Measurements from ENCODE around the gene PPP2R5E. TPM values are rescaled to one million over a fixed set of nuclear protein-coding genes. Genes with fewer than 3 reads are reported as not detected.
A peak's percentile ranks its signal among the peaks of the same experiment; 100 is the strongest.

The PPP2R5E gene
- total RNA-seq, 2 experiments from 2014 or later, result 30.0 to 32.5 TPM

DNA sequence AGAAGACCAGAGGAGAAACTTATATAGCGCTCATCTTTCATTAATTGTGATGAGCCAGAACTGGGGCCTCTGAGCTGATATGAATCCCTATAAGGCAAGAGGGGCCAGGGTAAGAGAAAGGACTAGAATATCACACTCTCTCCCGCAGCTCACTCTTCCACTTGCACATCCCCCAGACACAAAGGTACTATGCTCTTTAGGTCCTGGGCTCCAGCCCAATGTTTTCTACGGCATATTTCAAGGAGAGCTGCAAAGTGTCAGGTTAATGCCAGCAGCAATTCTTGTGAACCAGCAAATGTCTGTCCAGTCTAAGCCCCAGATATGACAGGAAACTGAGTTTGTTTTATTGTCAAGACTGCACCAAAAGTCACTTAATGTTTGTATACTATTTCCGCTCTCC, 29.4 kb downstream of the PPP2R5E start:
- peaks cover 52% of the 10 kb centered on the region for H3K4me1 Mint-ChIP-seq (ENCODE audit: low read depth)
- H3K9me3 Mint-ChIP-seq, result no peaks in the 10 kb centered on the region
- peaks cover 5% of the 10 kb centered on the region for H3K36me3 Mint-ChIP-seq (ENCODE audit: low read depth)
- intact Hi-C loops (cut with micrococcal nuclease), result no loop called here
- H3K27ac Mint-ChIP-seq, result no peak overlapping the region
- H3K27me3 Mint-ChIP-seq (ENCODE audit: low read depth), result no peaks in the 10 kb centered on the region
- H3K4me3 Mint-ChIP-seq, result no peak overlapping the region
- no peak for DNase-seq
- CTCF ChIA-PET, result interaction anchor here (0.8 kb wide), 1 partner anchor 89 kb away, joined by 3 read pairs; no protein-coding TSS in a partner anchor

DNA sequence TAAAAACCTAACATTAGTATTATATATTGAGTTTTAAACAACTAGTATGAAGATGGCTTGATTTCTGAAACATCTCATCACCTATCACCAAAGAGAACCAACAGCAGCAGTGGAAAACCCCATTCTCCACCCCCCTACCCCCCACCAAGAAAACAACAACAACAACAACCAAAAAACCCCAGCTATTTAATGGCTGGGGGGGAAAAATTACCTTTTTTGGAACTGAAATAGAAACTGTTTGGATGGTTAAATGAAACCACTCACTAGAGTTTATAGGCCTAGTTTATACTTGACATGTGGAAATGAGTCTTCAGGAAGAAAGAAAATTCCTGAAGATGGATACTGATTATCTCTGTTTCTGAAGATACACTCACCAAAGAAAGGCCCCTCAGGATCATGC, 30.3 kb downstream of the PPP2R5E start:
- CTCF ChIA-PET, result interaction anchor here (0.9 kb wide), 1 partner anchor 19 kb away, joined by 3 read pairs; no protein-coding TSS in a partner anchor
- peaks cover 60% of the 10 kb centered on the region for H3K4me1 Mint-ChIP-seq (ENCODE audit: low read depth)
- no peaks in the 10 kb centered on the region for H3K27me3 Mint-ChIP-seq (ENCODE audit: low read depth)
- H3K9me3 Mint-ChIP-seq, result no peaks in the 10 kb centered on the region
- DNase-seq, result no peak
- peaks cover 6% of the 10 kb centered on the region for H3K36me3 Mint-ChIP-seq (ENCODE audit: low read depth)
- intact Hi-C loops (cut with micrococcal nuclease), result no loop called here
- no peak overlapping the region for H3K4me3 Mint-ChIP-seq
- H3K27ac Mint-ChIP-seq, result no peak overlapping the region

DNA sequence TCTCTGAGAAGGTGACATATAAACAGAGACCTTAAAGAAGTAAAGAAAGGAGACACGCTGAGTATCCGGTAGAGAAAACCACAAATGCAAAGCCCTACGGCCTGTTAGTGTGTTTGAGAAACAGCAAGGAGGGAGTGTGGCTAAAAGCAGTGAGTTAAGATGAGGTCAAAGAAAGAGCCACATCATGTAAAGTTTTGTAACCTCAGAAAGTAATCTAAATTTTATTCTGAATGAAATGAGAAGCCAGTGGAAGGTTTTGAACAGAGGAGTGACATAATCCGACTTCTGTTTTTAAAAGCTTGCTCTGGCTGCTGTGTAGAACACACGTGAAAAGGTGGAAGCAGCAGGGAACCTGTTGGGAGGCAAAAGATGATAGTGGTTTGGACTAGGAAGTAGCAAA, 32.6 kb downstream of the PPP2R5E start:
- Mint-ChIP-seq H3K4me3 (no peak overlapping the region), H3K27ac (peak overlapping the region; percentile 20), H3K36me3 (ENCODE audit: low read depth) (peaks cover 6% of the 10 kb centered on the region), H3K27me3 (ENCODE audit: low read depth) (no peaks in the 10 kb centered on the region), H3K9me3 (no peaks in the 10 kb centered on the region), H3K4me1 (ENCODE audit: low read depth) (peaks cover 56% of the 10 kb centered on the region)
- CTCF ChIA-PET, result no interaction called here
- peak; percentile 14 for DNase-seq
- intact Hi-C loops (cut with micrococcal nuclease), result loop anchor here (2.0 kb wide), 2 partner anchors 32 kb away; partner anchors contain the start of gene PPP2R5E

DNA sequence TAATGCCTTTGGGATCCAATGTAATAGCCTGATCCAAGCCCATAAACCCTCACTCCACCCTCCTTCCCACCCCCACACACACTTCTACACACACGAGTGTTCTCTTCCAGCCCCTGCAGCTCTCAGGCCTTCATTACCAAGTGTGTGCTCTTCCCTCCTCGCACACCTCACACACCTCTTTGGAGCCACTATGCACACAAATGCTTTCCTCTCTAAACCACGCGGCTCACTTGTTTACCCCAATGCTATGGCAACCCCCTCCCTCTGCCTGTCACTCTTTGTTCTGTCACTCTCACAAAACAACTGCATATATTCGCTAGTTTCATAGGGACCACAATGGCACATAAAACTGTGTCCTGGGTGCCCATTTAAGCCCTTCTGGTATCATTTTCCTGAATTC, 35.1 kb downstream of the PPP2R5E start:
- Mint-ChIP-seq H3K36me3 (ENCODE audit: low read depth) (peaks cover 6% of the 10 kb centered on the region), H3K4me1 (ENCODE audit: low read depth) (peaks cover 50% of the 10 kb centered on the region), H3K9me3 (no peaks in the 10 kb centered on the region), H3K27ac (no peak overlapping the region), H3K4me3 (no peak overlapping the region), H3K27me3 (ENCODE audit: low read depth) (no peaks in the 10 kb centered on the region)
- no peak for DNase-seq
- intact Hi-C loops (cut with micrococcal nuclease), result no loop called here
- CTCF ChIA-PET, result no interaction called here

DNA sequence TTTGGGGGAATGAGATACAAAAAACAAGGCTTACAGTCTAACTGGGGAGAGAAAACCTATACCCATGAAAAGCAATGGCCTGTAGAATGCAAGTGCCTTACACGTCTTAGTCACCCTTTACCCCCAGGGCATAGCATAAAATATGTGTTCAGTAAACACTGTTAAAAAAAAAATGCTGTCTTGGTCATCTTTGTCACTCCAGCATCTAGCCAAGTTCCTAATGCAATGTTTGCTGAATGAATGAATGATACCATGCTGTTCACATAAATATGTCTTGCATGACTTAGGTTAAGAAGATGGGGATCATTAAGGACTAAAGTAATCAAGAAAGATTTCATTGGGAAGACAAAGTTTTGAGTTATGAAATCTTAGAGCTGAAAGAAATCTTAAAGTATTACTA, 38.5 kb downstream of the PPP2R5E start:
- H3K27ac Mint-ChIP-seq, result no peak overlapping the region
- H3K36me3 Mint-ChIP-seq (ENCODE audit: low read depth), result peaks cover 5% of the 10 kb centered on the region
- no peak for DNase-seq
- peaks cover 32% of the 10 kb centered on the region for H3K4me1 Mint-ChIP-seq (ENCODE audit: low read depth)
- H3K9me3 Mint-ChIP-seq, result no peaks in the 10 kb centered on the region
- H3K4me3 Mint-ChIP-seq, result no peak overlapping the region
- H3K27me3 Mint-ChIP-seq (ENCODE audit: low read depth), result no peaks in the 10 kb centered on the region
- intact Hi-C loops (cut with micrococcal nuclease), result no loop called here
- CTCF ChIA-PET, result no interaction called here

DNA sequence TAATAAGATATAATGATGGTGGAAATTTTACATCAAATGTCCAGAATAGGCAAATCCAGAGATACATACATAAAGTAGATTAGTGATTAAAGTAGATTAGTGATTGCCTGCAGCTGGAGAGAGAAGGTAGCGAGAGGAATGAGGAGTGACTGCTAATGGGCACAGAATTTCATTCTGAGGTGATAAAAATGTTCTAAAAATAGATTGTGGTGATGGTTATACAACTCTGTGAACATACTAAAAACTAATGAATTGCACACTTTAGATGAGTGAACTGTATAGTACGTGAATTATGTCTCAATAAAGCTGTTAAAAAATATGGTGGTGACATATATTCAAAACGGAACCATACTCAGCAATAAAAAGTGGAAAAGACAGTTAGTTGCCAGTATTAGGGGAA, 41.7 kb downstream of the PPP2R5E start:
- CTCF ChIA-PET, result no interaction called here
- no peak overlapping the region for H3K4me3 Mint-ChIP-seq
- H3K27me3 Mint-ChIP-seq (ENCODE audit: low read depth), result no peaks in the 10 kb centered on the region
- H3K36me3 Mint-ChIP-seq (ENCODE audit: low read depth), result peaks cover 2% of the 10 kb centered on the region
- H3K9me3 Mint-ChIP-seq, result no peaks in the 10 kb centered on the region
- no peak overlapping the region for H3K27ac Mint-ChIP-seq
- intact Hi-C loops (cut with micrococcal nuclease), result no loop called here
- peaks cover 29% of the 10 kb centered on the region for H3K4me1 Mint-ChIP-seq (ENCODE audit: low read depth)
- no peak for DNase-seq

DNA sequence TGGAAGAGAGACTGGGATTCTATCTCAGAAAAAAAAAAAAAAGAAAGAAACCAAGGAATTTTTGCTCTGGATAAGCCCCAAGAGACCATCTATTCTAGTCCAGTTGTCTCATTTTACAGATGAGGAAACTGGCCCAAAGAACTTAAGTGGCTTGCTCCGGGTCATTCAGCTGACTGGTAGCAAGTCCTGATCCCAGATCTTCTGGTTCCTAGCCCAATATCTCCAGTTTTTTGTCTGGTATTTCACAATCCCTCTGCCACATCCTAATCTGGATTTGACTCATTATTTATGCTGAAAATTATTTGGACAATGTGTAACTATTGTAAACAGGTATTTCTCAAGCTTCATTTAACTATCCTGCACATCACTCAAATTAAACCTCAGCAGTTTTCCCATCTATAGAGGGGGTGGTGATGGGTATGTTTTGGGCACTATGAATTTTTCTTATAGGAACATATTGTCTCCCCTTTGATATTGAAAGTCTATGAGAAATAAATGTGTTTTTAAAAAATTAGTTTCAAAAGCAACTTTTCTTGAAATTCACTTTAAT, 43.4 kb downstream of the PPP2R5E start:
- H3K9me3 Mint-ChIP-seq, result no peaks in the 10 kb centered on the region
- DNase-seq, result no peak
- no peaks in the 10 kb centered on the region for H3K27me3 Mint-ChIP-seq (ENCODE audit: low read depth)
- peaks cover 2% of the 10 kb centered on the region for H3K36me3 Mint-ChIP-seq (ENCODE audit: low read depth)
- H3K27ac Mint-ChIP-seq, result no peak overlapping the region
- peaks cover 22% of the 10 kb centered on the region for H3K4me1 Mint-ChIP-seq (ENCODE audit: low read depth)
- intact Hi-C loops (cut with micrococcal nuclease), result no loop called here
- CTCF ChIA-PET, result no interaction called here
- no peak overlapping the region for H3K4me3 Mint-ChIP-seq

DNA sequence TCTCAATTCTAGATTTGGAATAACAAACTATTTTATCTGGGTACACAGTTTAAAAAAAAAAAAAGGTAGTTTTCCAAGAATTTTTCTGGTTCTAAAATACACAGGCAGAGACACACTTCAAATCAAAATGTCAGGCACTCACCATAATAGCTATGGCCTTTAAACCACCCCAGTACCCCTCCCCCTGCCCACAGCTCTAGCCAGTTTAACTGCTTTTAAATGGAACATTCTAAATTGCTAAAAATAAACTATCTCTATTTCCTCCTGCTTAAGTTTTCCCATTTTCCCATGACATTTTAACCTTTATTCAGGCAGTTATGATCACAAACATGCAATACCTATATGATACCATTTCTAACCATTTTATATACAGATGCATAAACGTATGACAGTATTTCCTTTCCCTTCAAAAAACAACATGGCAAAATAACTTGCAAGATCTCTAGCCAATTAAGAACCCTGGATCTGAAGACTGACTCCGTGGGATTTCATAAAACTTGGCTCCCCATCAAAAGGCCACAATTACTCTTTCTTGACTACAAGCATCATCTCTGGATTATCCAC, 46.3 kb downstream of the PPP2R5E start:
- H3K36me3 Mint-ChIP-seq (ENCODE audit: low read depth), result peaks cover 2% of the 10 kb centered on the region
- CTCF ChIA-PET, result no interaction called here
- H3K27ac Mint-ChIP-seq, result no peak overlapping the region
- intact Hi-C loops (cut with micrococcal nuclease), result no loop called here
- H3K27me3 Mint-ChIP-seq (ENCODE audit: low read depth), result no peaks in the 10 kb centered on the region
- H3K4me1 Mint-ChIP-seq (ENCODE audit: low read depth), result peaks cover 28% of the 10 kb centered on the region
- no peak overlapping the region for H3K4me3 Mint-ChIP-seq
- DNase-seq, result no peak
- H3K9me3 Mint-ChIP-seq, result no peaks in the 10 kb centered on the region

DNA sequence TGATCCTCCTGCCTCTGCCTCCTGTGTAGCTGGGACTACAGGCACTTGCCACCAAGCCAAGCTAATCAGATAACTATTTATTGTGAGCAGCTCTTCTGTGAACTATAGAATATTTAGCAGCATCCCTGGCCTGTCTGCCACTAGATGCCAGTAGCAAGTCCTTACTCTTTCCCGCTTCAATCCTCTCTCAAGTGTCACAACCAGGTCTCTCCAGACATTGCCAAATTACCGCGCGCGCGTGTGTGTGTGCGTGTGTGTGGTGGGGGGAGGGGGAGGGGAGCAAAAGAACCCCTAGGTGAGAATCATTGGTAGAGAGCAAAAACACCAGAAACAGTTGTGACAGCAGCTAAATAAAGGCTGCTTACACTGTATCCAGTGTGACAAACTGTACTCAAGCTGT, 49.9 kb downstream of the PPP2R5E start:
- H3K36me3 Mint-ChIP-seq (ENCODE audit: low read depth), result no peaks in the 10 kb centered on the region
- CTCF ChIA-PET, result interaction anchor here (0.6 to 0.9 kb wide), 2 partner anchors 10 to 225 kb away, joined by 3 to 4 read pairs; no protein-coding TSS in a partner anchor
- H3K4me3 Mint-ChIP-seq, result no peak overlapping the region
- H3K27ac Mint-ChIP-seq, result no peak overlapping the region
- H3K27me3 Mint-ChIP-seq (ENCODE audit: low read depth), result no peaks in the 10 kb centered on the region
- no peak for DNase-seq
- H3K4me1 Mint-ChIP-seq (ENCODE audit: low read depth), result peaks cover 24% of the 10 kb centered on the region
- intact Hi-C loops (cut with micrococcal nuclease), result no loop called here
- H3K9me3 Mint-ChIP-seq, result no peaks in the 10 kb centered on the region

DNA sequence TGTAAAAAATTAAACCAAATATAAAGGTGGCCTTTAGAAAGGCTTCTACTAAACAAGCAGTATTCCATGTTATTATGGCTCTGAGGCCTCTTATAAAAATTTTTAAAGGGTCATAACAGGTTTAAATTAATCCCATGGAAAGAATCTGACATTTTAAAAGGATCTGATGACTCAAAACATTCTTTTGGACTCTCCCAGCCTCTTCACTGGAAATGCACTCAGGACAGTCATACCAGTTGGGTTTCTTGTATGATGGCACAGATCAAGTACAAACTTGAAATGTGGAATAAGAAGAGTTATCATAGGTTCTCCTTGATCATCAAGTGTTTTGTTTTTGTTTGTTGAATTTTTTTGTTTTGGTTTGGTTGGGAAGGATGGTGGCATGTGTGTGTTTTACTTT, 50.8 kb downstream of the PPP2R5E start:
- CTCF ChIA-PET, result no interaction called here
- Mint-ChIP-seq H3K4me1 (ENCODE audit: low read depth) (peaks cover 25% of the 10 kb centered on the region), H3K36me3 (ENCODE audit: low read depth) (no peaks in the 10 kb centered on the region), H3K9me3 (no peaks in the 10 kb centered on the region), H3K27me3 (ENCODE audit: low read depth) (no peaks in the 10 kb centered on the region), H3K4me3 (no peak overlapping the region), H3K27ac (no peak overlapping the region)
- intact Hi-C loops (cut with micrococcal nuclease), result no loop called here
- no peak for DNase-seq

DNA sequence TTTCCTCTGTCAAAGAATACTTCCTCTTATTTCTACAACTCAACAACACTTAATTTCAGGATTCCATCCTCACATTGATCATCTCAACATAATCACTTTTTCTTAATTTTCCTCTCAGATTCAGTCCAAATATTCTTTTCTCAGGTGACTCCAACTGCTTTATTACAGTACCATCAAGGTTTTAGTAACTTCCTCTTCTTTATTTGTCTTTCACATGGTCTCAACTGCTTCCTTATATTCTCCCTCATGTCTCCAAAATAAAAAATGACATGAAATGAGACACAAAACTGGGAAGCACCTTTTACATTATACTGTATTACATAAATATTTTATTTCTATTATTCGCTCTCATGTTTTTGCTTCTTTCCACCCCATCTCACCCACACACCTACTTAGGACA, 55.5 kb downstream of the PPP2R5E start:
- no peak overlapping the region for H3K27ac Mint-ChIP-seq
- H3K4me1 Mint-ChIP-seq (ENCODE audit: low read depth), result peaks cover 42% of the 10 kb centered on the region
- no peaks in the 10 kb centered on the region for H3K9me3 Mint-ChIP-seq
- intact Hi-C loops (cut with micrococcal nuclease), result no loop called here
- CTCF ChIA-PET, result no interaction called here
- peaks cover 1% of the 10 kb centered on the region for H3K36me3 Mint-ChIP-seq (ENCODE audit: low read depth)
- H3K27me3 Mint-ChIP-seq (ENCODE audit: low read depth), result no peaks in the 10 kb centered on the region
- H3K4me3 Mint-ChIP-seq, result no peak overlapping the region
- no peak for DNase-seq

DNA sequence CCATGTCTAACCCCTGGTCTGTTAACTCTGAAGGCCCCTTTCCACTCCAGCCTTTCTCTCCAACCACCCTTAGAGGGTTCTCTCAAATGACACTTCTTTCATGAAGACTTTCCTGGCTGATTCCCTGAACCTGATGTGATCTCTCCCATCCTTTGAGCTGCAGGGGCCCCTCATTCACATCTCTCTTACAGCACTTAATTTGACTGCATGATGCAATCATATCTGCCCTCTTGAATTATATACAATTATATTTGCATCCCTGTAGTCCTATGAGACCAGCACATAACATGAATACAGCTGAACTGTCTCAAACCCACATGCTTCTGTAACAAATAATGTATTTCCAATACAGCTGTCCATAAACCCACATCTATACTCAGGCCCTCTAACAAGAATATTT, 56.4 kb downstream of the PPP2R5E start:
- H3K36me3 Mint-ChIP-seq (ENCODE audit: low read depth), result peaks cover 1% of the 10 kb centered on the region
- H3K27ac Mint-ChIP-seq, result no peak overlapping the region
- peaks cover 38% of the 10 kb centered on the region for H3K4me1 Mint-ChIP-seq (ENCODE audit: low read depth)
- no peaks in the 10 kb centered on the region for H3K9me3 Mint-ChIP-seq
- no peak overlapping the region for H3K4me3 Mint-ChIP-seq
- H3K27me3 Mint-ChIP-seq (ENCODE audit: low read depth), result no peaks in the 10 kb centered on the region
- DNase-seq, result no peak
- intact Hi-C loops (cut with micrococcal nuclease), result no loop called here
- CTCF ChIA-PET, result interaction anchor here (0.9 kb wide), 1 partner anchor 32 kb away, joined by 4 read pairs; no protein-coding TSS in a partner anchor

DNA sequence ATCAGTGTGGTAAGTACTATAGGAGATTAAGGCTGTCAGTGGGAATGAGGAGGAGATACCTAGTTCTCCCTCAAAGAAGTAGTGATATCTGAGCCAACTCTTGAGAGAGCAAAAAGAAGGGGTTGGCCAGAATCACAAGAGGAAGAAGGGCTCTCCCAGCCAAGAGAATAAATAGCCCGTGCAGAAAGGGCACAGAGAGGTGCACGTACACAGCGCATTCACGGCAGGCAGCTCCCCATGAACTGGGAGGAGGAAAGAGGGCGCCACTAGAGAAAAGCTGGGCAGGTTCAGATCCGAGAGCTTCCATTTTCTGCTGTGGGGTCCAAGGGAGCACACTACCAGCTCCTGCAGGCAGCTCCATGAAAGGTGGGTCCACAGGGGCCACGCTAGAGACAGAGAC, 59.9 kb downstream of the PPP2R5E start:
- intact Hi-C loops (cut with micrococcal nuclease), result no loop called here
- DNase-seq, result no peak
- H3K9me3 Mint-ChIP-seq, result no peaks in the 10 kb centered on the region
- CTCF ChIA-PET, result interaction anchor here (1.2 to 2.0 kb wide), 3 partner anchors 8 to 12 kb away, joined by 4 to 7 read pairs (median 4); no protein-coding TSS in a partner anchor
- H3K4me1 Mint-ChIP-seq (ENCODE audit: low read depth), result peaks cover 51% of the 10 kb centered on the region
- peaks cover 1% of the 10 kb centered on the region for H3K36me3 Mint-ChIP-seq (ENCODE audit: low read depth)
- H3K27me3 Mint-ChIP-seq (ENCODE audit: low read depth), result no peaks in the 10 kb centered on the region
- H3K4me3 Mint-ChIP-seq, result no peak overlapping the region
- no peak overlapping the region for H3K27ac Mint-ChIP-seq

All from activated naive CD4-positive, alpha-beta T cell treated with anti-CD3 and anti-CD28 coated beads for 36 hours (primary cell).